GM12874 (cell line): ENCODE measurements around the gene PRKCD.

Source experiments
- CTCF ChIP-seq: IDR thresholded peaks from 2 replicates; pipeline ENCODE4 v1.5.1; 2011; ENCODE audit warnings: low read depth, mild to moderate bottlenecking, control low read depth, low read length, moderate library complexity; ENCODE audit not compliant: insufficient read depth

The PRKCD gene

GRCh38 chr3:53147151-53147902, 13.7 kb upstream of the PRKCD start:
- TF ChIP-seq CTCF = no peak

- no peak for TF ChIP-seq CTCF
Measured at GRCh38 chr3:53147903-53148400, 13.1 kb upstream of the PRKCD start.

GRCh38 chr3:53149006-53149690, 11.9 kb upstream of the PRKCD start:
- TF ChIP-seq CTCF = no peak

- no peak for TF ChIP-seq CTCF
Measured at GRCh38 chr3:53149699-53150098, 11.3 kb upstream of the PRKCD start.

GRCh38 chr3:53150247-53151085, 10.5 kb upstream of the PRKCD start:
- TF ChIP-seq CTCF = no peak

GRCh38 chr3:53151465-53151864, 9.5 kb upstream of the PRKCD start:
- no peak for TF ChIP-seq CTCF
